Bronchial epithelial cell (primary cell): ENCODE data around the gene TOR1B. TPM values are rescaled to one million over a fixed set of nuclear protein-coding genes. Genes with fewer than 3 reads are reported as not detected.

Experiments
- DNase-seq: peaks from one replicate; pipeline ENCODE4 v3.0.0-alpha.2; 2010; ENCODE audit warnings: low read depth
- FAIRE-seq: peaks from 2 replicates; lab custom pipeline; 2011; peaks lifted over from hg19 to GRCh38; lab: Jason Lieb, UNC
- H3K27me3 ChIP-seq: 2 replicates; pipeline ENCODE4 v1.5.1; 2011; ENCODE audit warnings: low read length; ENCODE audit not compliant: control insufficient read depth, insufficient read depth
- H3K36me3 ChIP-seq: 2 replicates; pipeline ENCODE4 v1.5.1; 2011; ENCODE audit warnings: low read length; ENCODE audit not compliant: control insufficient read depth, insufficient read depth
- H3K4me3 ChIP-seq: 2 replicates; pipeline ENCODE4 v1.5.1; 2011; ENCODE audit warnings: mild to moderate bottlenecking, low read depth, low read length, control low read depth
- CTCF ChIP-seq: IDR thresholded peaks from 2 replicates; pipeline ENCODE4 v1.5.1; 2011; ENCODE audit warnings: mild to moderate bottlenecking, moderate library complexity, low read length, control low read depth, inconsistent platforms; ENCODE audit not compliant: insufficient read depth, severe bottlenecking
- total RNA-seq: library from RNA; depleted of rRNA; stranded (reverse); fragments of >200 nt; gene quantifications from 2 replicates; pipeline ENCODE4 v1.2.1, GENCODE V29; 2014

Gene TOR1B
- total RNA-seq, 1 donor from 2014 or later, result 27.9 TPM

- TF ChIP-seq CTCF, result no peak
- FAIRE-seq, result no peak
- peaks cover 13% of the 10 kb centered on the region for H3K36me3 ChIP-seq
- H3K4me3 ChIP-seq, result no peak overlapping the region
- DNase-seq, result no peak
- H3K27me3 ChIP-seq, result no peaks in the 10 kb centered on the region
Observed at GRCh38 chr9:129812385-129812784, 9.4 kb downstream of the TOR1B start.

- TF ChIP-seq CTCF, result no peak
- Histone ChIP-seq H3K27me3 (no peaks in the 10 kb centered on the region), H3K36me3 (peaks cover 16% of the 10 kb centered on the region), H3K4me3 (no peak overlapping the region)
- FAIRE-seq (no peak), DNase-seq (no peak)
Observed at GRCh38 chr9:129813661-129814060, 10.7 kb downstream of the TOR1B start.

GRCh38 chr9:129814432-129815223, 11.6 kb downstream of the TOR1B start:
- DNase-seq (no peak), FAIRE-seq (no peak)
- Histone ChIP-seq H3K4me3 (no peak overlapping the region), H3K27me3 (no peaks in the 10 kb centered on the region), H3K36me3 (peaks cover 13% of the 10 kb centered on the region)
- TF ChIP-seq CTCF, result no peak

GRCh38 chr9:129815278-129815677, 12.3 kb downstream of the TOR1B start:
- no peak overlapping the region for H3K4me3 ChIP-seq
- H3K27me3 ChIP-seq, result no peaks in the 10 kb centered on the region
- no peak for TF ChIP-seq CTCF
- DNase-seq (no peak), FAIRE-seq (no peak)
- peaks cover 13% of the 10 kb centered on the region for H3K36me3 ChIP-seq

GRCh38 chr9:129816501-129817435, 13.8 kb downstream of the TOR1B start:
- no peaks in the 10 kb centered on the region for H3K27me3 ChIP-seq
- peaks cover 22% of the 10 kb centered on the region for H3K36me3 ChIP-seq
- FAIRE-seq, result no peak
- no peak for DNase-seq
- no peak overlapping the region for H3K4me3 ChIP-seq
- TF ChIP-seq CTCF, result no peak
